Liver (tissue), 9 donors: Measurements from ENCODE around the gene PELI1. TPM values are rescaled to one million over a fixed set of nuclear protein-coding genes. Genes with fewer than 3 reads are reported as not detected.

ENCODE experiments used
- DNase-seq: peaks from one replicate; pipeline ENCODE4 v3.0.0-alpha.2; 2017; ENCODE audit warnings: low spot score
- H3K27ac ChIP-seq, 2 donors: one replicate each; pipeline ENCODE4 v1.7.0; 2013; ENCODE audit warnings: inconsistent platforms in 2 of 2, low read length in 2 of 2, control low read depth in 1 of 2, low read depth in 1 of 2, mild to moderate bottlenecking in 1 of 2
- H3K27me3 ChIP-seq, 4 donors: one replicate each; pipeline versions ENCODE4 v1.6.1 to v1.7.0; 2013; ENCODE audit warnings: low read length in 3 of 4, inconsistent platforms in 1 of 4, mild to moderate bottlenecking in 1 of 4, moderate library complexity in 1 of 4; ENCODE audit not compliant: control insufficient read depth in 4 of 4, insufficient read depth in 4 of 4
- H3K36me3 ChIP-seq, 4 donors: one replicate each; pipeline versions ENCODE4 v1.6.1 to v1.7.0; 2013; ENCODE audit warnings: low read length in 3 of 4, mild to moderate bottlenecking in 3 of 4, low read depth in 1 of 4, moderate library complexity in 1 of 4; ENCODE audit not compliant: control insufficient read depth in 4 of 4, insufficient read depth in 3 of 4
- H3K4me1 ChIP-seq, 4 donors: one replicate each; pipeline versions ENCODE4 v1.6.1 to v1.7.0; 2013; ENCODE audit warnings: low read length in 3 of 4, mild to moderate bottlenecking in 3 of 4, moderate library complexity in 1 of 4; ENCODE audit not compliant: control insufficient read depth in 4 of 4, insufficient read depth in 4 of 4
- H3K4me3 ChIP-seq, 3 donors: one replicate each; pipeline versions ENCODE4 v1.6.1 to v1.7.0; 2013; ENCODE audit warnings: low read length in 3 of 3, control low read depth in 1 of 3, low read depth in 1 of 3, mild to moderate bottlenecking in 1 of 3
- H3K9ac ChIP-seq, 2 donors: one replicate each; pipeline ENCODE4 v1.7.0; 2013; ENCODE audit warnings: low read length in 2 of 2, mild to moderate bottlenecking in 2 of 2, moderate library complexity in 2 of 2, control low read depth in 1 of 2, low read depth in 1 of 2
- H3K9me3 ChIP-seq, 4 donors: one replicate each; pipeline versions ENCODE4 v1.6.1 to v1.7.0; 2013; ENCODE audit warnings: low read length in 3 of 4; ENCODE audit not compliant: control insufficient read depth in 4 of 4
- ATF3 ChIP-seq: IDR thresholded peaks from 2 replicates; pipeline ENCODE4 v1.6.1; 2016; ENCODE audit warnings: antibody characterized with exemption
- CTCF ChIP-seq: fragments of 150-350 bp; IDR thresholded peaks from 2 replicates; pipeline ENCODE4 v1.5.1; 2017; ENCODE audit warnings: improper control_type of control experiment, low read depth, low read length; ENCODE audit not compliant: missing input control
- FOXA1 ChIP-seq: IDR thresholded peaks from 2 replicates; pipeline ENCODE4 v1.6.1; 2016; ENCODE audit warnings: antibody characterized with exemption
- FOXA2 ChIP-seq: IDR thresholded peaks from 2 replicates; pipeline ENCODE4 v1.6.1; 2016; ENCODE audit warnings: antibody characterized with exemption
- GABPA ChIP-seq, 2 donors: IDR thresholded peaks in 1 of 2; conservative IDR thresholded peaks in 1 of 2; 2 replicates each; pipeline ENCODE4 v1.6.1; 2016; ENCODE audit warnings: antibody characterized with exemption in 2 of 2, mild to moderate bottlenecking in 1 of 2, moderate library complexity in 1 of 2
- HNF4A ChIP-seq, 2 donors: conservative IDR thresholded peaks; 2 replicates each; pipeline ENCODE4 v1.6.1; 2016; ENCODE audit warnings: antibody characterized with exemption in 2 of 2, mild to moderate bottlenecking in 2 of 2
- HNF4G ChIP-seq: IDR thresholded peaks from 2 replicates; pipeline ENCODE4 v1.6.1; 2016; ENCODE audit warnings: antibody characterized with exemption
- JUND ChIP-seq, 2 donors: IDR thresholded peaks; 2 replicates each; pipeline ENCODE4 v1.6.1; 2016; ENCODE audit warnings: antibody characterized with exemption in 2 of 2
- MAX ChIP-seq: IDR thresholded peaks from 2 replicates; pipeline ENCODE4 v1.6.1; 2016; ENCODE audit warnings: antibody characterized with exemption
- NR2F2 ChIP-seq: IDR thresholded peaks from 2 replicates; pipeline ENCODE4 v1.6.1; 2016; ENCODE audit warnings: antibody characterized with exemption
- REST ChIP-seq: IDR thresholded peaks from 2 replicates; pipeline ENCODE4 v1.6.1; 2016; ENCODE audit warnings: antibody characterized with exemption, mild to moderate bottlenecking
- RXRA ChIP-seq, 2 donors: IDR thresholded peaks; 2 replicates each; pipeline ENCODE4 v1.6.1; 2017 to 2018; ENCODE audit warnings: antibody characterized with exemption in 2 of 2, mild to moderate bottlenecking in 1 of 2
- SP1 ChIP-seq: IDR thresholded peaks from 2 replicates; pipeline ENCODE4 v1.6.1; 2018; ENCODE audit warnings: antibody characterized with exemption, mild to moderate bottlenecking
- TAF1 ChIP-seq: conservative IDR thresholded peaks from 2 replicates; pipeline ENCODE4 v1.6.1; 2016; ENCODE audit warnings: antibody characterized with exemption, mild to moderate bottlenecking
- YY1 ChIP-seq: IDR thresholded peaks from 2 replicates; pipeline ENCODE4 v1.6.1; 2016; ENCODE audit warnings: antibody characterized with exemption, mild to moderate bottlenecking
- ZBTB33 ChIP-seq: IDR thresholded peaks from 2 replicates; pipeline ENCODE4 v1.6.1; 2016; ENCODE audit warnings: antibody characterized with exemption
- WGBS: extraction: QIAGEN DNeasy Blood & Tissue Kit; methylation state at CpG from one replicate; pipeline ENCODE4 v1.1.7; 2013; 5-methylcytosine and 5-hydroxymethylcytosine counted together
- polyA plus RNA-seq, 2 donors: library from polyadenylated mRNA; stranded (reverse) in 1 of 2; unstranded in 1 of 2; fragments of 200-250 nt in 1 of 2; fragments of >200 nt in 1 of 2; fragmentation: Nextera tagmentation in 1 of 2; extraction: Ambion mirVana in 1 of 2; gene quantifications; one replicate each; pipeline versions ENCODE4 v1.2.1 to v1.2.3, GENCODE V29; 2013 to 2015
- total RNA-seq, 2 donors: library from RNA; depleted of rRNA; stranded (reverse); fragments of >200 nt; gene quantifications; one replicate each; pipeline ENCODE4 v1.2.3, GENCODE V29; 2014
- donor health status: healthy.
- donor health status: healthy.
- donor health status: healthy.
- donor health status: healthy.
- donor health status: healthy.

The PELI1 gene
- total and polyA plus RNA-seq, 4 donors = 4.5 to 21.3 (median 7.4) TPM

- Histone ChIP-seq H3K4me1 (no peaks in the 10 kb centered on the region), H3K36me3 (peaks cover 10 to 51% (median 30%) of the 10 kb centered on the region in 4 donors), H3K9ac (no peak overlapping the region), H3K9me3 (no peaks in the 10 kb centered on the region), H3K4me3 (no peak overlapping the region), H3K27me3 (no peaks in the 10 kb centered on the region), H3K27ac (no peak overlapping the region)
- WGBS = 87% methylated on average over 12 of the region's 12 CpGs
- TF ChIP-seq TAF1 (no peak), ATF3 (no peak), FOXA1 (no peak), REST (no peak), GABPA (IDR thresholded peaks at IDR 0.05 in 1 of 2, conservative IDR thresholded peaks at IDR 0.05 in 1 of 2) (no peak), JUND (IDR thresholded peaks at IDR 0.05) (no peak), HNF4G (no peak), ZBTB33 (no peak), MAX (no peak), HNF4A (conservative IDR thresholded peaks at IDR 0.05) (no peak), FOXA2 (no peak)
- DNase-seq = no peak
Measured at GRCh38 chr2:64094663-64095382, 49.4 kb downstream of the PELI1 start.

GRCh38 chr2:64093341-64093740, 50.9 kb downstream of the PELI1 start:
- WGBS = 85% methylated on average over 4 of the region's 4 CpGs
- Histone ChIP-seq H3K4me3 (no peak overlapping the region), H3K9ac (no peak overlapping the region), H3K27me3 (no peaks in the 10 kb centered on the region), H3K9me3 (no peaks in the 10 kb centered on the region), H3K27ac (no peak overlapping the region), H3K4me1 (no peaks in the 10 kb centered on the region), H3K36me3 (peaks cover 10 to 45% (median 28%) of the 10 kb centered on the region in 4 donors)
- no peak for TF ChIP-seq NR2F2
- no peak for TF ChIP-seq SP1
- TF ChIP-seq RXRA (IDR thresholded peaks at IDR 0.05) = no peak
- no peak for TF ChIP-seq FOXA1
- TF ChIP-seq MAX = no peak
- no peak for TF ChIP-seq JUND (IDR thresholded peaks at IDR 0.05)
- no peak for TF ChIP-seq HNF4G
- no peak for TF ChIP-seq GABPA (IDR thresholded peaks at IDR 0.05 in 1 of 2, conservative IDR thresholded peaks at IDR 0.05 in 1 of 2)
- no peak for TF ChIP-seq YY1
- TF ChIP-seq ATF3 = no peak
- no peak for TF ChIP-seq CTCF
- TF ChIP-seq HNF4A (conservative IDR thresholded peaks at IDR 0.05) = no peak
- DNase-seq = no peak
